HG03095 (cell line): ENCODE results near the gene SP110.
"Not testable (repeated sequence)": the region's sequence is repeated elsewhere in the genome, so short reads cannot be mapped to it uniquely, and the experiment has no call there.

Experiments
- ATAC-seq: cut with Tn5 transposase; IDR thresholded peaks from one replicate; pipeline ENCODE4 v1.9.1; 2021; ENCODE audit warnings: moderate library complexity; ENCODE audit not compliant: unreplicated experiment

SP110 gene

DNA sequence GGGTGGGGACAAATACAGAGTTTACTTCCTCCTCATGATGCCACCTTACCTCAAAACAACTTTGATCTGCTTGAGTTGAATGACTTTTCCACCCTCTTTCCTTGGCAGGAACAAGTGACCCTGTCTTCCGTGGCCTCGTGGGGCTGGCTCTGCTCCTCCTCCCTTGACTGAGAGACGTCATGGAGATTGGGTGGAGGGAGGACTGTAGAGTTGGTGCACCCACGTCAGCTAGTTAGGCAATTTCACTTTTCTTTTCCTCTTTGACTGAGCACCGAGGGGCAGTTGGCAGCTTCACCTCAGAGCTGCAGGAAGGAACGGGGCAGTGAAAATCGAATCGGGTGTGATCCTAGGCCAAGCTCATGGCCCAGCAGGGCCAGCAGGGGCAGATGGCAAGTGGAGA, 5.7 kb upstream of the SP110 start, which contains the start of gene SP140:
Gene SP140 (plus strand): TSS at position 251 of the 400 bp plus-strand sequence. CDS start 109 bp downstream, at position 360.
- peak; percentile 72 for ATAC-seq

DNA sequence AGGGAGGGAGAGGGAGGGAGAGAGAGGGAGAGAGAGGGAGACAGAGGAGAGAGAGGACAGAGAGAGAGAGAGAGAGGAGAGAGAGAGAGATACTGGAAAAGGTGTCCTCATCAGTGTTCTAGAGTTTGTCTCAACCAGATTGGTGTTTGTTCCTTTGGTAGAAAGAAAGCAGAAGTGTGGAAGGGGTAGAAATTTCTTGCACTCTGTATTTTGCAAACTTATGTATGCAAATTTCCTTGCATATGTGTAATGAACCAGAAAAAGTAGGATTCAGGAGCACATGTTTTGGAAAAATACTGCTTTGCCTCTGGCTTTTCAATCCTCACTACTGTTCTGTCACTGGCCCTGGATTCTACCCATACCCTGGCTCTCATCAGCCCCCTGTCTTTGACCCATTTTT, 4.7 kb upstream of the SP110 start:
- no peak for ATAC-seq

DNA sequence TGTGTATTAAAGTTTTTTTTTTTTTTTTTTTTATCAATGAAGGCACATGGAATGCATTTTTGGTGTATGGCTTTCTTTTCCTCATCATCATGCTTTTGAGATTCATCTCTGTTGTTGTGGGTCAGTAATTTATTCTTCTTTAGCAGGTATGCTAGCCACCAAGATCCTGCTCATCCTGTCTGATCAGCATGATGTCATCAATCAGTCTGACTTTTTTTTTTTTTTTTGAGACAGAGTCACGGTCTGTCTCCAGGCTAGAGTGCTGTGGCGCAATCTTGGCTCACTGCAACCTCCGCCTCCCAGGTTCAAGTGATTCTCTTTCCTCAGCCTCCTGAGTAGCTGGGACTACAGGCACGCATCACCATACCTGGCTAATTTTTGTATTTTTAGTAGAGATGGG, 3.0 kb upstream of the SP110 start:
- not testable (repeated sequence) for ATAC-seq

DNA sequence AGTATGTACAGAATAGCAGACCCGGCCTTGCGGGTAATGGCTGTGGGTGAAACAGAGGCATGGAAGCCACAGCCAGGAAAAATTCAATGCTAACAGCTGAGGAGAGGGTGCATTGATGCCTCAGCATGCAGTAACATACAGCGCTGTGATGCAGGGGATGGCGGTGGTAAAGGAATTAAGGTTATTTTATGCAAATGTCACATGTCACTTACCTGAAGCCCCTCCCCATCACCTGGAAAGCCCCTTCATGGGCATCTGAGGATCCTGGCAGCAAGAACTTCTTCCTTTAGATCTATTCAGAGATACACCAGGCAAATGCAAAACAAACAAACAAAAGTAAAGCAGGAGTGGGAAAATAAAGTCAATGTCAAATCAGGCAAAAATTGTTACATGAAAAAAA, 1.7 kb upstream of the SP110 start:
- ATAC-seq, result no peak

DNA sequence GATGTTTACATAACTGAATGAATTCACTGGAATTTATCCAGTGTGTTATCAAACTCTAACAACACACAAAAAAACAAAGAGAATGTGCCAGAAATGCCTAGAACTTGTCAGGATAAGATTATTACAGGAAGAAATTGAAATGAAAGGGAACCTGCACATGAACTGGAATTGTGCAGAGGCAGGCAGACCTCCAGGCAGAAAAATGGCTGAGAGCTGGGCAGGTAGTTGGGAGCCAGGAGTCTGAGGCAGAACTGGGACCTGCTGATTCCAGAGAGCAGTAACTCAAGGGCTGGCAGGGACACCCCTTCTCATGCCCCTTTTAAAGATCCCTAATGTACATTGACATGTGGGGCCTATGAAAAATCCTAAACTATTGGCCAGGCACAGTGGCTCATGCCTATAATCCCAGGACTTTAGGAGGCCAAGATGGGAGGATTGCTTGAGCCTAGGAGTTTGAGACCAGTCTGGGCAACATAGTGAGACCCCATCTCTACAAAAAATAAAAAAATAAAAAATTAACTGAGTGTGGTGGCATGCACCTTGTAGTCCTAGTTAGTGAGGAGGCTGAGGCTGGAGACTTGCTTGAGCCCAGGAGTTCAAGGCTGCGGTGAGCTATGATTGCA, 674 bp upstream of the SP110 start:
- ATAC-seq, result no peak

DNA sequence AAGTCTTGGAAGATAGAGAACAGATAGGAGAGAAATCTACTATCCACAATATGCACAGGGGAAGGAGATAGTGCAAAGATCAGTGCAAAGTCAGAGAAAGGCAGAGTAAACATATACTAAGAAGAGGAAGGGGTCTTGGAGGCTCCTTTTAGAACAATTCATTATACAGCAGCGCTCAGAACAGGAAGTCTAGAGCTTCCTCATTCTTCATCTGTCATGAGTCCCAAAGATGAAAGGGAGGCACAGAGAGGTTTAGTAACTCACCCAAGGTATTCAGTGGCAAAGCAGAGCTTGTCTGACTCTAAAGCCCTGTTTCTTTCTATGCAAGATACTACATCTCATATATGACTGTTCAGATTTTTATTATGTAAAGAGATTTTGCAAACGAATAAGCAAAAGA, 1.4 kb downstream of the SP110 start:
- ATAC-seq, result no peak

DNA sequence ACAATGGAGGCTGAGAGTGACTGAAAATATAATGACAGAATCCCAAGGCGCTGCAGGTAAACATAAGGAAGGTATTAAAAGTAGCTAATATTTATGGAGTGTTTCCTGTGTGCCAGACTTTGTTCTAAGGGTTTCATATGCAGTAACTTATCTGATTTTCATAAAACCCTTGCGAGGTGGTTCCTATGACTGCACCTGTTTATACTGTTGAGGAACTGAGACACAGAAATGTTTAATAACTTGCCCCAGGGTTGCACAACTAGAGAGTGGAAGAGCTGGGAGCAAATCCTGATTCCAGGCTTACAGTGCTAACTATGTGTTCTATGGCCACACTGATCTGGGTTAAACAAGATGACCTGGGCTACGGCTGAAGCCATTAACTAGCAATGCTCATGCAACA, 2.4 kb downstream of the SP110 start:
- ATAC-seq, result no peak

DNA sequence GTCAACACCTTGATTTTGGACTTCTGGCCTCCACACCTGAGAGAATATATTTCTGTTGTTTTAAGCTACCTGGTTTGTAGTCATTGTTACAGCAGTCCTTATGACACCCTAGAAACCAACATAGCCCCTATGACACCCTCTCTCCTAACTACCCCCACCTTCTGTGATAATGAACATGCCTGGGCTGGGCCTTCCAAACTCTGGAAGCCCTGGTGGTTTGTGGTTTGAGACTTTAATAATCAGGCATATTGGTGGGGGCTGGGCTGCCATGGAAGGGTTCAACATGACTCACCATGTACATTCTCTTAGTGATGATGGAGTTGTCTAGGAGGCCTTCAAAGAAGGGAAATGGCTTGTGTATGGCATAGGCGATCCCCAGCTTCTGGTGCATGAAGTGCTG, 3.3 kb downstream of the SP110 start:
- no peak for ATAC-seq

DNA sequence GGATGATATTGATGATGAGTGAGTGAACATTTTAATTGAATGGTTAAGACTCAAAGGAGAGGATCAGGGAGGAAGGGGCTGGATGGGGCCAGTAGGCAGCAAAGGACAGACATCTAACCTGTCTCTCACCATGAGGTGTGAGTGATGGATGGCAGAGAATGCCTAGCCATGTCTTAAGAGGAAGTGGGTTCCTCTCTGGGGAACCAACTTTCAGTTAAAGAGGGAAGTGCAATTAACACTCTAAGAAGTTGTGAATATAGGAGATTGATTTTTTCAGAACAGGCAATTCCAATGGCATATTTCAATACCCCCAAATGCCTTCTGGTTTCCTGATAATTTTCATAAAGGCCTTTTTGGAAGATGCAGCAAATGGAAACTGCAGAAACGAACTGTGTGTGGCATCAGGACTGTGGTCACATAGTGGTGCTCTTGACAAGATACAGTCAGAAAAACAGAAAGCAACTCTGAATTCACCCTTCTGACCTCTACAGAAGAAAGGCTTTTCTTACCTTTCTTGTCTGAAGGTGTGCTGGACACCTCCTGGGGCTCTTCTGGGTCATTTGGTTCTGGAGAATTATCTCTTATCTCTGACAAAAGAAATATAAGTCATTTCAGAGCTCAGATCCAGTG, 10.2 kb downstream of the SP110 start:
- ATAC-seq, result no peak

DNA sequence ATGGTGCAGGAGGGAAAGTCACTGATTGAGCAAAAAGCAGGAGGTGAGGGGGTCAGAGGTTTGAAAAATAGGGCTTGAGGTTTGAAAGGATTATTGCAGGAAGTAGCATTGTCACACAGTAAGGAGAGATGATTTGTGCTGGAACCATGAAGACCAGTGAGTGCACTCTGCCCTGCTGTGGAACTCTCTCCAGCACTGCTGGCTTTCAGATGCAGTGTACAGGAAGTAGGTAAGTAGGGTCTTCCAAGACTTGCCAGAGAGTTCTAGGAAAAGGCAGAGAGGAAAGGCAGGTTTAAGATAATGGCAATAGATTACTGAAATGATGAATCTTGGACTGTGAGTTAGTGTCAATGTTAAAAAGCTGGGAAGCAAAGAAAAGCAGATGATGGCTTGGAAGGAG, 11.2 kb downstream of the SP110 start:
- no peak for ATAC-seq

DNA sequence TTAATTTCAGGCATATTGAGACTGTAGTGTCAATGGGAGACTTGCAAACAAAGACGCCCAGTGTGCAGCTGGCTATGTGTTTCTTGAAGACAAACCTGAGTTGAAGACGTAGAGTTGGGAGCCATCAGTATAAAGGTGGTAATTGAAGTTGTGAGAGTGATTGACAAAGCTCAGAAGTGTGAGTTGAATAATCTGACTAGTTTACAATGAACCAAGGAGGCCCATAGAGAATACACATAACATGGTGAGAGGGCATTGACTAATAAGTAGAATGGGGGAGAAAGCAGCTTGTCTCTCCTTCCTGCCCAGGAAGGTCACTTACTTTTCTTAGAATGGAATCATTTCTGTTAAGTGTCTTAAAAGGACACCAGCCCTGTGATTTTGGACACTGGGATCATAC, 14.1 kb downstream of the SP110 start:
- no peak for ATAC-seq

DNA sequence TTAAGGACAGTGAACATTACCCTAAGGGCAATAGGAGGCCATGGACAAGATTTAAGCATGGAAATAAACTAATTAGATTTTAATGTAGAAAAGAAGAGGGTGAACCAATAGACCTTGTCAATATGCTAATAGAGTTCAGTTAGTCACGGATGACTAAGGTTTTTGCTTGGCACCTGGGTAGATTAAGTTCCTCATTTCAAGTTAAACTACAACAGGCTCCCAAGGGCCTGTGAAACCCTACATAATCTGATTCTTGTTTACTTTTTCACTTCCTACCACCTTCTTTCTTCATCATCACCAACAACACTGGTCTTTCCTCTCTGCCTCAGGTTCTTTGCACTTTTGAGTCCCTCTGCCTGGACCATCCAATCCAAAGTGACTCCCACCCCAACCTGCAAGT, 14.8 kb downstream of the SP110 start:
- ATAC-seq, result peak; percentile 35

DNA sequence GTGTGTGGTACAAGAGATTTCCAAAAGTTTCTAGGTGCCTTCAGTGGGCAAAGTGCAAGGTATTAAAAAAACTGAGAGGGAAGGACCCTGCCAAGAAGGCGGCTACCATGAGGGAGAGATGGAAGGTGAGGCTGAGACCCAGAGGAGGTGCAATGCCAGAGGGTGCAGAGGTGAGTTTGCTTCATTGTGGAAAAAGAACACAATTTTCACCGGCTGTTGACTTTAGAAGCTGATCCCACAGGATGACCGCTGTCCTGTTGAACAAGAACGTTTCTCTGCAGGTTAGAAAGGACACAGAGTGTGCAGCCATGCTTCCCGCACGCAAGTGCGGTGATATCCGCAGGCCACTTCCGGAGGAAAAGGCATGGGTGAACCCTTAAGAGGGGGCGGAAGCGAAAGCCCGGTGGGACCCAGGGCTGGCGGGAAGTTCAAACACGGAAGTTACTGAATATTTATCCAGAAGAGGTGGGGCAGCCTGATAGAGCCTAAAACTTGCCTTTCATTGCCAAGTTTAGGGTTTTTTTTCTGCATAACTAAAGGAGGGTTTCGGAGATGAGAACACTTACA, 16.6 kb downstream of the SP110 start:
- peak; percentile 51 for ATAC-seq

DNA sequence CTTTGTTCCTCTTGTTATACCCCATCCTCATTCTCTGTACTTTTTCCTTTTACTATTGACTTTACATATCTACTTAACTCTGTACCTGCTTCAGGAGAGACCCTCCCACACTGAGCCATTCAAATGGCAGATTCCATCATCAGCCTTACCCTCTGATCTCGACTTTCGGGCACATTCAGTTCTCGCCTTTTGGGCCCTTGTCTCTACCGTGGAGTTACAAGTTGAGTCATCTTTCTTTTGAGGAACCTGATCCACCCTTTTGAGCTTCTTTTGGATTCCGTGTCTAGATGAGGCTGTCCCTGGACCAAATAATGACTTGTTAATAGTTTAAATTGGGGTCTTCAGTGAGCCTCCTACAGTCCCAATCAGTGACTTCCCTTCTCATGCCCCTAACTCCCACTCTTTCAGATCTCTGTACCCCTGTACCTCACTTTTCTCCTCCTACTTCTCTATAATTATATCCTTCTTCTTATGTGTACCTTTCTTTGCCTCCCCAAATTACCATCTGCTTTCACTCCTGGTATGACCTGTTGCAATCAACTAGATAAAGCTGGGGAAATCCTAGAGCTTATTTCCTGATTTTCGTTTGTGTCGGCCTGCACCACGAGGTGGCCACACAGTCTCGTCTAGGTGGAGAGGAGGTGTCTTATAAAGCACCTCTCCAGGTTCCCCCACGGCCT, 17.2 kb downstream of the SP110 start:
- peak; percentile 50 for ATAC-seq

DNA sequence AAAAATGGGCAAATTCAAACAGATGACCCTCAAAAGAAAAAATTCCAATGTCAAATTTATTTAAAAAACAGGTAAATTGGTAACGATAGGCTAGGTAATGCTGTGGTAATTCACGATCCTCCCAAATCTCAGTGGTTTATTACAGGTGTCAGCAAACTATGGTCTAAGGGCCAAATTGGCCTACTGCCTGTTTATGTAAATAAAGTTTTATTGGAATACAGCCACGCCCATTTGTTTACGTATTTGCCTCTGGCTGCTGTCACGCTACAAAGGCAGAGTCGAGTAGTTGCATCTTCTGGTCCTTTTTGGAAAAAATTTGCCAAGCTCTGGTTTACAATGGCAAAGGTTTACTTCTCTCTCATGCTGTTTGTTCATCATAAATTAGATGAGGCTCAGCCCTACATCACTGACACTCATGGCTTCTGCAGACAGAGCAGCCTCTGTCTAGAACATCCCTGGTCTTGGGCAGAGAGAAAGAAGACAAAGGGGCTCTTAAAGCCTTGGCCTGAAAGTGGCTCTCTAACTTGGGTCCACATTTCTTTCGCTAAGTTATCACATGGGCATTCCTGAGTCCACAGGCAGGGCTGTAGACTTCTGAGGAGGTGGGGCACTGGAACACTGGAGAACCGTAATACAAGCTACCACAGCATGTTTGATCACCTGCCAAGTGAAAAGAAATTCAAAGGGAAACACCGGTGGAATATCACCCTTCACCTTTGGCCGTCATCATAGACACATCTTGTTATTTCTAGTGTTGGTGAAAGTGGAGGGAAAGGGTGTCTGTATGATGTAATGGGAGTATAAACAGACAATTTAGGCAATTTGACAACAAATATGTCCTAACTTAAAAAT, 34.8 kb downstream of the SP110 start:
- no peak for ATAC-seq

DNA sequence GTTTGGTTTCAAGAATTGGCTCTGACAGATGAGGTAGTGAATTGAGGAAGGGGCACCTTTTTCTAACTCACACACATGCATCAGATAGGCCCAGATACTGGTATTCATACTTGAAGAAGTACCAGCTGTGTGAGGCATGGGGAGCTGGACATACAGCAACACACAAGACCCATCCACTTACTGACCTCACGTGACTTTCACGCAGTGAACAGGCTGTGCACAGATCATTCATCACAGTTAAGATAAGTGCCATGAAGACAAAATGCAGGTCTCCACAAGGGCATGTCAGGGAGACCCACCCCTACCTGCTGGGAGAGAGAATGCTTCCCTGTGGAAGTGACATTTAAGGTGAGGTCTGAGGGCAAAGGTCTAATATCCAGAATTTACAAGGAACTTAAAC, 38.6 kb downstream of the SP110 start:
- no peak for ATAC-seq

DNA sequence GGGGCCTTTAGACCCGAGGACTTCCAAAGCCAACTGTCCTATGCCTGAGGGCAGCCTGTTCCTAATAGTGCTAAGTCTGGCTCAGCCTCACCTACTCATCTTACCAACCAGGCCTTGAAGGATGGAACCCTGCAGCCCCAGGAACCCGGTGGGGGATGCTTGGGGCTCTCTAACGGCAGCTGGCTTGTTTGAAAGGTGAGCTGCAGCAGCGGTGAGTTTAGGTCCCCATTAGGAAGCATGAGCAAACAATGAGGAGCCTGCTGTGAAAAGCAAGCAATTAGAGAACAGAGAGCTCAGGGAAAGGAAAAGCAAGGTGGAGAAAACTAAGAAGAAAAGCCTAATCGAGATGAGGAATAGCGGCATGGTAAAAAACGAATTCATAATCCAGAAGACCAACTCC, 39.9 kb downstream of the SP110 start:
- no peak for ATAC-seq

DNA sequence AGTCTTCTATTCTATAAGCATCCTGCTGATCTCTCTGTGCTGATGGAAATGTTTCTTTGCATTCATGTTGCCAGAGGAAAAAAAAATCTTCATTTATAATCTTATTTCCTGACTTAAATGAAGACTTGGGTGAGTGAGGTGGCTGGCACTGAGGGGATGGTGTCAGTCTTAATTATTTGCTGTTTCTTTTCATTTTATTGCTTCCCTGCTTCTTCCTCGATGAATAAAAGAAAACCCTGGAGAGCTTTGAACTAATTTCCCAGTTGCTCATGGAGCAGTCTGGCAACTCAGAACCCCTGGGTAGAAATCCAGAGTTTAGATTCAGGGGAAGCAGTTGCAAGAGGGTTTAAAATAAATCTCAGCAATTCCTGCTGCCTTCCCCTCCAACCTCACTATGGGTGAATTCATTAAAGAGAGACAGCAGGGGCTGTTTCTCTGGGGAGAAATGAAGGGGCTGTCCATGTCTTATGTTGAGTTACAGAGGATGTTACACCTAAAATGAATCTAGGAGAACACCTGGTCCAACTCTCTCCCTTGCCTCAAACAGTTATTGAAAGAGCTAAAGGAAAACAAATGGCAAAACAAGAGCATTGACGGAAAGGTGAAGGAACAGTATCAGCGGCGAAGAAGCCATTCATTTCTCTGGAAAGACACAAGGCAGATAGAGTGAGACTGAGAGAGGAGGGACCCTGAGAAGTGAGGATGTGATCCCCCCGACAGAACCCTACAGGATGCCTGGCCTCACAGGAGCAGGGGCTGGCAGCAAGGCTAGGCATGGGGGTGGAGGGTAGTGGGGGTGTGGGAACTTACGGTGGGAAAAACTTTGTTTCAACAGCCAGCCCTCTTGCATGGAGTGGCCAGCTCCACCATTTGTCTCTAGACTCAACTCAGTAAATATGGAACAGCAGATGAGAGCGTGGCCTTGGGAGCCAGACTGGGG, 41.0 kb downstream of the SP110 start:
- ATAC-seq, result no peak

DNA sequence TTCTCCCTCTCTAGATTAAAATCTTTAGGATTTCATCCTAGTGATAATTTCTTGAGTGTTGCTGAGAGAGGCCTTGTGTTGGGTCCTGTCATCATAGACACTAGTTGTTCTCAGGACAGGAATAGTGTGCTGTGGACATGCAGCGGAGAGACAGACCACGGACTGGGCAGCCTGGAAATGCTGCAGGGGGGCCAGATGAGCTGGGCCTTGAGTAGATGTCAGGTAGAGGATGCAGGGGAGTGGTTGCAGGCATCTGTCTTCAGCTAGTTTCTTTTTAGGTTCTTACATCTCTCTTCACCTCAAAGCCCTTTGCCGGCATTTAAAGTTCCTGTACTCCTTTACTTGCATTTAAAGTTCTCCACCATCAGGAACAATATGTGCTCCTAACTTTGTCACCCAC, 42.8 kb downstream of the SP110 start:
- no peak for ATAC-seq

DNA sequence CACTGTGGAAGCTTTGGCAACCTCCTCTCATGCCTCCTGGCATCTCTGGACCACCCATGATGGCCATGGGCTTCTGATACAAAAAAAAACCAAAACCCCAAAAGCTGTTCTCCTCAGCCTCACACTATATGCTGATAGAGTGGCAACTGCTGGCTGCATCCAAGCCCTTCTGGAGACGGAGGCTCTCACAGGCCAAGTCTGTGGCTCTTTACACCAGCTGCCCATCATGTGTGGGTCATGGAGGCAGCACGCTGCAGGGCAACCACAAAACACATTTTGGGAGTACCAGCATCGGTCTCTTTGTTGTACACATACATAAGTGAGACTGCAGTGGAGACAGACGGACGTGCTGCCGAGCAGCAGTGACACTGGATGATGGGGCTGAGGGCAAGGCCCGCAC, 45.3 kb downstream of the SP110 start:
- ATAC-seq, result no peak
